Measurements from ENCODE around the gene KLK12. TPM values are rescaled to one million over a fixed set of nuclear protein-coding genes. Genes with fewer than 3 reads are reported as not detected.

Gene KLK12
- total and polyA plus RNA-seq, 2 donors (not counting 1 experiment from before 2014, with no cell fraction given) = not detected

GRCh38 chr19:51063664-51064063 lies 28.9 kb upstream of the KLK12 start:
- peaks cover 0 to 8% (median 0%) of the 10 kb centered on the region in 3 donors for H3K9me3 ChIP-seq (ENCODE audit: control extremely low read depth in 1 of 3, control insufficient read depth in 2 of 3, insufficient read depth in 1 of 3, low read length in 2 of 3)
- Mint-ChIP-seq H3K27ac (no peak overlapping the region), H3K9me3 (ENCODE audit: insufficient read depth) (peaks cover 3% of the 10 kb centered on the region), H3K4me3 (no peak overlapping the region), H3K27me3 (peaks cover 58% of the 10 kb centered on the region), H3K4me1 (peaks cover 3% of the 10 kb centered on the region)
- no peaks in the 10 kb centered on the region for H3K79me2 ChIP-seq (ENCODE audit: control insufficient read depth, insufficient read depth, low read length)
- peaks cover 0 to 42% (median 16%) of the 10 kb centered on the region in 4 experiments for H3K27me3 ChIP-seq (replicated peaks in 1 of 4; ENCODE audit: control extremely low read depth in 1 of 4, control insufficient read depth in 3 of 4, insufficient read depth in 4 of 4, low read length in 3 of 4)
- ChIA-PET CTCF (no interaction called here), POLR2A (no interaction called here)
- no peaks in the 10 kb centered on the region for H4K20me1 ChIP-seq (ENCODE audit: control insufficient read depth, insufficient read depth, low read length, poor library complexity, severe bottlenecking)
- no peak overlapping the region for H3K4me2 ChIP-seq (replicated peaks; ENCODE audit: low read depth, low read length, poor library complexity, severe bottlenecking)
- H3K36me3 ChIP-seq (replicated peaks in 1 of 2; ENCODE audit: control extremely low read depth in 1 of 2, control insufficient read depth in 1 of 2, extremely low read depth in 1 of 2, insufficient read depth in 2 of 2, low read length in 1 of 2) = no peaks in the 10 kb centered on the region
- DNase-seq (no peak), ATAC-seq (ENCODE audit: low read depth) (no peak)
- WGBS (ENCODE audit: insufficient coverage) = 81% methylated on average over 5 of the region's 7 CpGs
- H3K9ac ChIP-seq (ENCODE audit: low read length) = no peak overlapping the region
- intact Hi-C loops (cut with micrococcal nuclease) = loop anchor here (10.0 kb wide), 1 partner anchor 91 kb away; no protein-coding TSS in a partner anchor
- TF ChIP-seq EZH2 (IDR thresholded peaks at IDR 0.05; ENCODE audit: borderline replicate concordance, insufficient read depth, low read depth, low read length, poor library complexity, severe bottlenecking) (no peak), CTCF (IDR thresholded peaks at IDR 0.05) (no peak)
- H3K27ac ChIP-seq (ENCODE audit: low read length in 2 of 2) = no peak overlapping the region
- H3K4me3 ChIP-seq (ENCODE audit: control extremely low read depth in 1 of 5, extremely low read depth in 1 of 5, insufficient read depth in 1 of 5, low read depth in 2 of 5, low read length in 4 of 5) = no peak overlapping the region
- peaks cover 2 to 4% of the 10 kb centered on the region in 2 donors for H3K4me1 ChIP-seq (ENCODE audit: control insufficient read depth in 2 of 2, insufficient read depth in 2 of 2, low read length in 2 of 2)
- no peak overlapping the region for H2AFZ ChIP-seq (ENCODE audit: insufficient read depth, low read depth, low read length, poor library complexity, severe bottlenecking)

DNA sequence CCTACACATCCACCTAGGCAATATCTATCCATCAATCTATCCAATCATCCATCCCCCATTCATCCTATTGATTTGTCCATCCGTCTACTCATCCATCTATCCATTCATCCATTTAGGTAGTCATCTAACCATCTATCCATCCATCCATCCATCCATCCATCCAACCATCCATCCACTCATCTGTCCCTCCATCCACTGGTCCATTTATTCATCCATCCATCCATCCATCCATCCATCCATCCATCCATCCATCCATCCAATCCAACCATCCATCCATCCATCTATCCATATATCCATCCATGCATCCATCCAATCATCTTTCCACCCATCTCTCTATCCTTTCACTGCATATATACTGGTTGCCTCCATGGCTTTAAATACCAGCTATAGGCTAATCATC lies 26.2 kb upstream of the KLK12 start:
- Histone ChIP-seq H3K79me2 (ENCODE audit: control insufficient read depth, insufficient read depth, low read length) (no peaks in the 10 kb centered on the region), H3K27ac (ENCODE audit: low read length in 2 of 2) (no peak overlapping the region), H3K9ac (ENCODE audit: low read length) (no peak overlapping the region), H3K4me2 (replicated peaks; ENCODE audit: low read depth, low read length, poor library complexity, severe bottlenecking) (no peak overlapping the region), H2AFZ (ENCODE audit: insufficient read depth, low read depth, low read length, poor library complexity, severe bottlenecking) (no peak overlapping the region), H3K36me3 (replicated peaks in 1 of 2; ENCODE audit: control extremely low read depth in 1 of 2, control insufficient read depth in 1 of 2, extremely low read depth in 1 of 2, insufficient read depth in 2 of 2, low read length in 1 of 2) (no peaks in the 10 kb centered on the region), H3K27me3 (replicated peaks in 1 of 4; ENCODE audit: control extremely low read depth in 1 of 4, control insufficient read depth in 3 of 4, insufficient read depth in 4 of 4, low read length in 3 of 4) (peaks cover 0 to 41% (median 12%) of the 10 kb centered on the region in 4 experiments), H3K4me1 (ENCODE audit: control insufficient read depth in 2 of 2, insufficient read depth in 2 of 2, low read length in 2 of 2) (peaks cover 2 to 4% of the 10 kb centered on the region in 2 donors), H3K9me3 (ENCODE audit: control extremely low read depth in 1 of 3, control insufficient read depth in 2 of 3, insufficient read depth in 1 of 3, low read length in 2 of 3) (peaks cover 0 to 8% (median 0%) of the 10 kb centered on the region in 3 donors), H3K4me3 (ENCODE audit: control extremely low read depth in 1 of 5, extremely low read depth in 1 of 5, insufficient read depth in 1 of 5, low read depth in 2 of 5, low read length in 4 of 5) (no peak overlapping the region), H4K20me1 (ENCODE audit: control insufficient read depth, insufficient read depth, low read length, poor library complexity, severe bottlenecking) (no peaks in the 10 kb centered on the region)
- peaks cover 49% of the 10 kb centered on the region for H3K27me3 Mint-ChIP-seq
- H3K27ac Mint-ChIP-seq = no peak overlapping the region
- DNase-seq (no peak), ATAC-seq (ENCODE audit: low read depth) (no peak)
- no peak overlapping the region for H3K4me3 Mint-ChIP-seq
- peaks cover 3% of the 10 kb centered on the region for H3K9me3 Mint-ChIP-seq (ENCODE audit: insufficient read depth)
- TF ChIP-seq CTCF (IDR thresholded peaks at IDR 0.05) = no peak
- no peak for TF ChIP-seq EZH2 (IDR thresholded peaks at IDR 0.05; ENCODE audit: borderline replicate concordance, insufficient read depth, low read depth, low read length, poor library complexity, severe bottlenecking)
- peaks cover 3% of the 10 kb centered on the region for H3K4me1 Mint-ChIP-seq
- ChIA-PET CTCF (no interaction called here), POLR2A (no interaction called here)
- intact Hi-C loops (cut with micrococcal nuclease) = loop anchor here (10.0 kb wide), 1 partner anchor 94 kb away; no protein-coding TSS in a partner anchor
- 0% methylated on average over 1 of the region's 1 CpG for WGBS (ENCODE audit: insufficient coverage)
